D721Med (cell line): ENCODE measurements around the gene ANK2.
"Not testable (repeated sequence)": the region's sequence is repeated elsewhere in the genome, so short reads cannot be mapped to it uniquely, and the experiment has no call there.

ENCODE experiments used
- DNase-seq: peaks from one replicate; pipeline ENCODE4 v3.0.0; 2011; ENCODE audit warnings: low spot score; ENCODE audit not compliant: insufficient read length
- FAIRE-seq: peaks from 2 replicates; lab custom pipeline; 2011; peaks lifted over from hg19 to GRCh38; lab: Jason Lieb, UNC
- CTCF ChIP-seq: IDR thresholded peaks from 2 replicates; pipeline ENCODE4 v1.5.1; 2012; ENCODE audit warnings: mild to moderate bottlenecking, control low read depth; ENCODE audit not compliant: insufficient read depth; ENCODE audit errors: missing control alignments

ANK2 gene

GRCh38 chr4:113059449-113060182 lies 10.2 kb downstream of the ANK2 start:
- DNase-seq (no peak), FAIRE-seq (no peak)
- no peak for TF ChIP-seq CTCF

GRCh38 chr4:113060853-113061252 lies 11.4 kb downstream of the ANK2 start:
- FAIRE-seq (no peak), DNase-seq (no peak)
- TF ChIP-seq CTCF: no peak

- TF ChIP-seq CTCF: no peak
- FAIRE-seq: no peak
- no peak for DNase-seq
Measured at GRCh38 chr4:113064244-113064643, 14.8 kb downstream of the ANK2 start.

GRCh38 chr4:113065629-113066028 lies 16.2 kb downstream of the ANK2 start:
- no peak for TF ChIP-seq CTCF
- no peak for FAIRE-seq
- DNase-seq: no peak

GRCh38 chr4:113068771-113069170 lies 19.3 kb downstream of the ANK2 start:
- not testable (repeated sequence) for FAIRE-seq, DNase-seq

- FAIRE-seq (no peak), DNase-seq (no peak)
- no peak for TF ChIP-seq CTCF
Measured at GRCh38 chr4:113069212-113069892, 19.9 kb downstream of the ANK2 start.

- DNase-seq: no peak
- TF ChIP-seq CTCF: no peak
- FAIRE-seq: no peak
Measured at GRCh38 chr4:113070755-113071154, 21.3 kb downstream of the ANK2 start.
